Measurements from ENCODE around the gene PROC. TPM values are rescaled to one million over a fixed set of nuclear protein-coding genes. Genes with fewer than 3 reads are reported as not detected.

The PROC gene
- total and polyA plus RNA-seq, 12 donors, result not detected

DNA sequence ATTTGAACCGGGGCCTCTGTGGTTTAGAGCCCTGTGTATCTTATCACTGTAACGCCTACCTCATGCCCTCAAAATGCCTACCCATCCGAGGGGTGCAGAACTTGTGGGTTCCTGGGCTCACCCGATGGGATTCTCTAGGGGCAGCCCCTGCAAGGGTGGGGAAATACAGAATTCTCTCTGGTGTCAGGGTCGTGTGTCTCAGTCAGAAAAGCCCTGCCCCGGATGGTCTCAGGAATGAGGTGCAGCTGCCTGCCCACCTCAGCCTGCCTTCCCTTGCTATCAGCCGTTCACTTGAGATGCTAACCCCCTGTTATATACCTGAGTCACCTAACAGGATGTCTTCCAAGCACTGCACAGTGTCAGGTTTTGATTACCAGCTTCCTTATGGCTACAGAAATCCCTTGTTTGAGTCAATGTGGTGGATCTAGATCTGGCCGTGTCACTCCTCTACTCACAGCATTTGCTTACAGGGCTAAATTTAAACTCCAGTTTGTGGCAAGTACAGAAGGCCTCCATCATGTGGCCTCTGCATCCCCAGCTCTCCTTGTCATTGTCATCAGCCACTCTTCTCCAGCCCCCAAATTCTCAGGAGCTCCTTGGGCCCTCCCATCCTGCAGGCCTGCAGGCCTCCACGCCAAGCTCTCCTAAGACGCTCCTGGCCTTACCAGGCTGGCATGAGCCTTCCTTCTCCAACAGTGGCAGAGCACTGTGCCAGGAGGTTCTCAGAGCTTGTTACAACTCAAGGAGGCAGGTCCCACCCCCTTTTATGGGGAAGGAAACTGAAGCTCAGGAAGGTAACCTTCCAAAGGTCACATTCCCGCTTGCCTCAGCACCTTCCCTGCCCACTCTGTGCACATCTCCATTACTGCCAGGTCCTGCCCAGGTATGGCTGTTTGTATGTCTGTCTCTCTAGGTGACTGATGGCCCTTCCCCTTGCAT, 16.2 kb upstream of the PROC start:
- Histone ChIP-seq H3K27me3 (no peaks in the 10 kb centered on the region), H3K27ac (no peak overlapping the region), H3K4me1 (peaks cover 8 to 43% (median 19%) of the 10 kb centered on the region in 9 donors), H3K36me3 (no peaks in the 10 kb centered on the region), H3K4me3 (no peak overlapping the region), H3K9me3 (no peaks in the 10 kb centered on the region)
- DNase-seq, result no peak
- WGBS, 2 donors, result 85 to 87% methylated on average over 11 of the region's 11 CpGs
- ATAC-seq, result no peak
- intact Hi-C loops (cut with DNase I), result no loop called here
- TF ChIP-seq, protein P1, sequence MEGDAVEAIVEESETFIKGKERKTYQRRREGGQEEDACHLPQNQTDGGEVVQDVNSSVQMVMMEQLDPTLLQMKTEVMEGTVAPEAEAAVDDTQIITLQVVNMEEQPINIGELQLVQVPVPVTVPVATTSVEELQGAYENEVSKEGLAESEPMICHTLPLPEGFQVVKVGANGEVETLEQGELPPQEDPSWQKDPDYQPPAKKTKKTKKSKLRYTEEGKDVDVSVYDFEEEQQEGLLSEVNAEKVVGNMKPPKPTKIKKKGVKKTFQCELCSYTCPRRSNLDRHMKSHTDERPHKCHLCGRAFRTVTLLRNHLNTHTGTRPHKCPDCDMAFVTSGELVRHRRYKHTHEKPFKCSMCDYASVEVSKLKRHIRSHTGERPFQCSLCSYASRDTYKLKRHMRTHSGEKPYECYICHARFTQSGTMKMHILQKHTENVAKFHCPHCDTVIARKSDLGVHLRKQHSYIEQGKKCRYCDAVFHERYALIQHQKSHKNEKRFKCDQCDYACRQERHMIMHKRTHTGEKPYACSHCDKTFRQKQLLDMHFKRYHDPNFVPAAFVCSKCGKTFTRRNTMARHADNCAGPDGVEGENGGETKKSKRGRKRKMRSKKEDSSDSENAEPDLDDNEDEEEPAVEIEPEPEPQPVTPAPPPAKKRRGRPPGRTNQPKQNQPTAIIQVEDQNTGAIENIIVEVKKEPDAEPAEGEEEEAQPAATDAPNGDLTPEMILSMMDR (IDR thresholded peaks at IDR 0.05), result no peak

DNA sequence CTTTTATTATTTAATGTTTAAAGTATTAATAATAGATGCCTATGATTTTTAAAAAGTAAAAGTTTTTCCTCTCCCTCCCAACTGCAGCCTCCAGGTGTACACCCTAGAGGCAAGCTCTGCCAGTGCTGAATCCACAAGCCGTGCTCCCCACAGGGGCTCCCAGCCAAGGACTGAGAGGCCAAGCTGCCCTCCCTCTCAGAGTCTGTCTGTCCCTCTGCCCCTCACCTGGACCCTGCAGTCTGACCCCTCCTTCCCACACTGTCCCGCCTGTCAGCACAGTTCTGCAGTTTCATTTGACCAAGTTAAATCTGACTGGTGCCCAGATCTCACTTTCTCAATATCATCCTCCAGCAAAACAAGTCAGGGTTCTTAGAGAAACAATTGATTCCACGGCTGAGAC, 14.8 kb upstream of the PROC start:
- no peaks in the 10 kb centered on the region for H3K9me3 ChIP-seq
- no peak overlapping the region for H3K27ac ChIP-seq
- H3K4me3 ChIP-seq, result no peak overlapping the region
- WGBS, 2 donors, result 82 to 84% methylated on average over 3 of the region's 3 CpGs
- H3K36me3 ChIP-seq, result no peaks in the 10 kb centered on the region
- H3K4me1 ChIP-seq, result peaks cover under 1 to 43% (median 24%) of the 10 kb centered on the region in 9 donors
- intact Hi-C loops (cut with DNase I), result no loop called here
- no peak for DNase-seq
- H3K27me3 ChIP-seq, result no peaks in the 10 kb centered on the region
- TF ChIP-seq, protein P1 (IDR thresholded peaks at IDR 0.05), result no peak
- ATAC-seq, result no peak

DNA sequence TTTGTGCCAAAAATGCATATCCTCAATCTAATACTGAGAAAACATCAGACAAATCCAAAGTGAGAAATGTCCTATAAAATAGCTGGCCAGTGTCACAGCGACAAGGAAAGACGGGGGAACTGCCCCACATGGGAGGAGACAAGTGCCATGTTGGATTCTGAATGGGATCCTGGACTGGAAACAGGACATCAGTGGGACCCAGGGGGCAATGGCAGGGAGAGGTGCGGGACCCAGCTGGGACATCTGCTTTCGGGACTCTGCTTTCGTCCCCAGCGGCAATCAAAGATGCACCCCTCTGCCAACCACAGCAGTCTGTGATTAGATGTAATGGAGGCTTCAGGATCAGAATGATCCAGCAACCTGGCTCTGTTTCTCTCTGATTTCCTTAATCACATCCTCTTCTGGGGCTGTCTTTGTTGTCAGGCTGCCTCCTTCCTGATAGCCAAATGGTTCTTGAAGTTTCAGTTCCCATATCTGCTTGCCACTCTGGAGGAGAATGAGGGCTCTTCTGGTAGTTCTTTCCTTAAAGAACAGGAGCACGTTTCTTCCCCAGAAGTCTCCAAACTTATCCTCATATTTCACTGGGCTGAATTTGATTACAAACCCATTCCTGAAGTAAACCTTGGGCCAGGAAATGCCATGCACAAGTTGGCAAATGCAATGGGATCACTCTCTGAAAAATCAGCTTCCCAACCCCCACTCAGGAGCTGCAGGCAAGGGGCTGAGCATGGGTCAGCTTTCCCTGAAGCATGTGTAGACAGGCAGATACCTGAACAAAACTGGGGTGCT, 13.6 kb upstream of the PROC start:
- Histone ChIP-seq H3K9me3 (no peaks in the 10 kb centered on the region), H3K36me3 (no peaks in the 10 kb centered on the region), H3K4me3 (no peak overlapping the region), H3K27me3 (no peaks in the 10 kb centered on the region), H3K27ac (peak overlapping the region in 2 of 10 donors; percentile 57 to 58), H3K4me1 (peaks cover 0 to 45% (median 26%) of the 10 kb centered on the region in 9 donors)
- intact Hi-C loops (cut with DNase I), result no loop called here
- TF ChIP-seq, protein P1 (IDR thresholded peaks at IDR 0.05), result no peak
- no peak for DNase-seq
- 90 to 91% methylated on average over 7 of the region's 7 CpGs for WGBS, 2 donors
- ATAC-seq, result no peak

DNA sequence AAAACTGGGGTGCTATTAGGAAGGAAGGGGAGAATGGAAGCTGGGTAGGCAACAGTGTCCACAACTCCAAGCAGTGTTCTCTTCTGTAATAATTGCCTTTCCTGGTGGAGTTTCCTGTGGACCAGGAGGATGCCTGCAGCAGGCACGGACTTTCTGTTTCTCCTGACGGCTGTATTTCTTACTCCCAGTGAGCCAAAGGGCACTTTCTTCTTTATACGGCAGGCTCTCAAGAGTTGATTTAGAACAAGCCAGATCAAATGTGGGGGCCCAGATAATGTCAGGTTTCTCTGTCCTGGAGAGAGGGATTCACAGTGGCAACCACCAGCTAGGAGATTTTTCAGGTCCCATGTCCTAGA, 13.0 kb upstream of the PROC start:
- 37 to 59% methylated on average over 3 of the region's 3 CpGs for WGBS, 2 donors
- Histone ChIP-seq H3K27ac (peak overlapping the region in 5 of 10 donors; percentile 20 to 58 (median 43)), H3K4me1 (peaks cover 0 to 48% (median 26%) of the 10 kb centered on the region in 9 donors), H3K36me3 (no peaks in the 10 kb centered on the region), H3K27me3 (no peaks in the 10 kb centered on the region), H3K4me3 (no peak overlapping the region), H3K9me3 (no peaks in the 10 kb centered on the region)
- intact Hi-C loops (cut with DNase I), result no loop called here
- TF ChIP-seq, protein P1 (IDR thresholded peaks at IDR 0.05), result no peak
- DNase-seq, result no peak
- no peak for ATAC-seq

Data from heart right ventricle (tissue), 16 donors.